Measurements from ENCODE around the gene KLKB1. TPM values are rescaled to one million over a fixed set of nuclear protein-coding genes. Genes with fewer than 3 reads are reported as not detected.

The KLKB1 gene
- total RNA-seq, 1 experiment from 2014 or later: 0.10 TPM

- H3K27me3 ChIP-seq (ENCODE audit: insufficient read depth, low read length): no peaks in the 10 kb centered on the region
- BruUV-seq (replicated peaks): no TSS peak
- intact Hi-C loops (cut with micrococcal nuclease): no loop called here
- H3K4me3 ChIP-seq (replicated peaks in 1 of 2; ENCODE audit: low read depth in 1 of 2, low read length in 2 of 2): no peak overlapping the region
- H3K4me1 ChIP-seq (ENCODE audit: control insufficient read depth in 1 of 2, insufficient read depth in 2 of 2, low read length in 2 of 2): no peaks in the 10 kb centered on the region
- no peaks in the 10 kb centered on the region for H4K20me1 ChIP-seq (ENCODE audit: insufficient read depth)
- H2AFZ ChIP-seq (ENCODE audit: low read depth, low read length, poor library complexity, severe bottlenecking): no peak overlapping the region
- TF ChIP-seq SIN3A (IDR thresholded peaks at IDR 0.05; ENCODE audit: low read depth): no peak
- no peak for TF ChIP-seq YY1 (IDR thresholded peaks at IDR 0.05; ENCODE audit: extremely low read depth, insufficient replicate concordance, low read depth, low read length)
- TF ChIP-seq TCF7L2 (IDR thresholded peaks at IDR 0.05; ENCODE audit: borderline replicate concordance, extremely low read depth, insufficient read depth, insufficient read length): no peak
- no peak for TF ChIP-seq SRF (IDR thresholded peaks at IDR 0.05; ENCODE audit: low read depth)
- no peak for TF ChIP-seq EGR1 (IDR thresholded peaks at IDR 0.05; ENCODE audit: low read depth)
- no peak for TF ChIP-seq EZH2 (IDR thresholded peaks at IDR 0.05)
- TF ChIP-seq RAD21 (IDR thresholded peaks at IDR 0.05; ENCODE audit: low read depth): no peak
- no peak for TF ChIP-seq POLR2A (IDR thresholded peaks at IDR 0.05; ENCODE audit: borderline replicate concordance, extremely low read depth, insufficient read depth, insufficient read length)
- TF ChIP-seq POLR2AphosphoS5 (IDR thresholded peaks at IDR 0.05; ENCODE audit: low read depth, low read length): no peak
- no peak for TF ChIP-seq SP1 (IDR thresholded peaks at IDR 0.05; ENCODE audit: low read depth)
- TF ChIP-seq ELF1 (IDR thresholded peaks at IDR 0.05; ENCODE audit: borderline replicate concordance, low read depth): no peak
- TF ChIP-seq, protein P1, sequence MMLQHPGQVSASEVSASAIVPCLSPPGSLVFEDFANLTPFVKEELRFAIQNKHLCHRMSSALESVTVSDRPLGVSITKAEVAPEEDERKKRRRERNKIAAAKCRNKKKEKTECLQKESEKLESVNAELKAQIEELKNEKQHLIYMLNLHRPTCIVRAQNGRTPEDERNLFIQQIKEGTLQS (IDR thresholded peaks at IDR 0.05): no peak
- no peak for TF ChIP-seq EZH2phosphoT487 (IDR thresholded peaks at IDR 0.05; ENCODE audit: borderline replicate concordance)
- no peak for TF ChIP-seq ZFX (IDR thresholded peaks at IDR 0.05)
- TF ChIP-seq, protein P2, sequence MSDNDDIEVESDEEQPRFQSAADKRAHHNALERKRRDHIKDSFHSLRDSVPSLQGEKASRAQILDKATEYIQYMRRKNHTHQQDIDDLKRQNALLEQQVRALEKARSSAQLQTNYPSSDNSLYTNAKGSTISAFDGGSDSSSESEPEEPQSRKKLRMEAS (IDR thresholded peaks at IDR 0.05): no peak
- TF ChIP-seq REST (IDR thresholded peaks at IDR 0.05; ENCODE audit: low read depth): no peak
- TF ChIP-seq JUND (IDR thresholded peaks at IDR 0.05): no peak
- H3K79me2 ChIP-seq (ENCODE audit: insufficient read depth, low read length): no peaks in the 10 kb centered on the region
- RAD21 ChIA-PET (ENCODE audit: low non-redundant PET in 1 of 2, low total read pairs in 2 of 2, uncharacterized antibody in 2 of 2, unreplicated experiment in 2 of 2): no interaction called here
- H3K4me2 ChIP-seq (ENCODE audit: low read length): no peak overlapping the region
- CTCF ChIA-PET: no interaction called here
- no peak for DNase-seq (ENCODE audit: low read depth, low spot score)
- H3K27ac ChIP-seq (ENCODE audit: low read depth, low read length): no peak overlapping the region
- ATAC-seq: no peak
- no peaks in the 10 kb centered on the region for H3K9me2 ChIP-seq (ENCODE audit: insufficient read depth)
- POLR2A ChIA-PET: no interaction called here
- no peaks in the 10 kb centered on the region for H3K9me3 ChIP-seq (ENCODE audit: control insufficient read depth in 1 of 2, insufficient read depth in 1 of 2, low read depth in 1 of 2, low read length in 2 of 2)
- no peaks in the 10 kb centered on the region for H3K36me3 ChIP-seq (ENCODE audit: control insufficient read depth in 1 of 2, insufficient read depth in 2 of 2, low read length in 2 of 2)
- H3K9ac ChIP-seq (ENCODE audit: low read length): no peak overlapping the region
Measured at GRCh38 chr4:186243331-186243730, 16.0 kb downstream of the KLKB1 start.

All from HCT116 (cell line).